ENCODE results near the gene RBM19.

RBM19 gene

GRCh38 chr12:113802966-113803758 lies 163.0 kb downstream of the RBM19 start:
- TF ChIP-seq SUZ12 (IDR thresholded peaks at IDR 0.05; ENCODE audit: extremely low read depth, insufficient read depth, insufficient read length) (no peak), ZNF274 (IDR thresholded peaks at IDR 0.05; ENCODE audit: low read depth, low read length) (no peak), YY1 (IDR thresholded peaks at IDR 0.05; ENCODE audit: insufficient read depth, insufficient read length) (no peak)
- H3K9me3 ChIP-seq (ENCODE audit: insufficient read depth, low read length) = no peaks in the 10 kb centered on the region; the same call in 1 of the 2 replicates
- H3K4me1 ChIP-seq (ENCODE audit: insufficient read depth, insufficient read length) = peaks cover 18% of the 10 kb centered on the region
- no peak for DNase-seq (ENCODE audit: low read depth, low spot score)
- no peak overlapping the region for H3K4me3 ChIP-seq (ENCODE audit: insufficient read length, low read depth)
- no peak overlapping the region for H3K9ac ChIP-seq (ENCODE audit: insufficient read length, low read depth)
- H3K27me3 ChIP-seq (ENCODE audit: insufficient read depth, insufficient read length) = peaks cover 14% of the 10 kb centered on the region
- no peaks in the 10 kb centered on the region for H3K36me3 ChIP-seq (ENCODE audit: insufficient read depth, insufficient read length, low read length)

GRCh38 chr12:113802000-113802749 lies 163.9 kb downstream of the RBM19 start:
- H3K27me3 ChIP-seq (ENCODE audit: insufficient read depth, insufficient read length) = peaks cover 14% of the 10 kb centered on the region
- H3K4me1 ChIP-seq (ENCODE audit: insufficient read depth, insufficient read length) = peaks cover 18% of the 10 kb centered on the region
- H3K36me3 ChIP-seq (ENCODE audit: insufficient read depth, insufficient read length, low read length) = no peaks in the 10 kb centered on the region
- TF ChIP-seq ZNF274 (IDR thresholded peaks at IDR 0.05; ENCODE audit: low read depth, low read length) (no peak), SUZ12 (IDR thresholded peaks at IDR 0.05; ENCODE audit: extremely low read depth, insufficient read depth, insufficient read length) (no peak), YY1 (IDR thresholded peaks at IDR 0.05; ENCODE audit: insufficient read depth, insufficient read length) (no peak)
- no peak overlapping the region for H3K4me3 ChIP-seq (ENCODE audit: insufficient read length, low read depth)
- no peak overlapping the region for H3K9ac ChIP-seq (ENCODE audit: insufficient read length, low read depth)
- no peaks in the 10 kb centered on the region; the same call in 1 of the 2 replicates for H3K9me3 ChIP-seq (ENCODE audit: insufficient read depth, low read length)
- DNase-seq (ENCODE audit: low read depth, low spot score) = no peak

GRCh38 chr12:113800201-113800600 lies 165.9 kb downstream of the RBM19 start:
- DNase-seq (ENCODE audit: low read depth, low spot score) = no peak
- TF ChIP-seq YY1 (IDR thresholded peaks at IDR 0.05; ENCODE audit: insufficient read depth, insufficient read length) (no peak), SUZ12 (IDR thresholded peaks at IDR 0.05; ENCODE audit: extremely low read depth, insufficient read depth, insufficient read length) (no peak), ZNF274 (IDR thresholded peaks at IDR 0.05; ENCODE audit: low read depth, low read length) (no peak)
- no peaks in the 10 kb centered on the region for H3K9me3 ChIP-seq (ENCODE audit: insufficient read depth, low read length)
- no peak overlapping the region for H3K4me3 ChIP-seq (ENCODE audit: insufficient read length, low read depth)
- H3K4me1 ChIP-seq (ENCODE audit: insufficient read depth, insufficient read length) = peaks cover 20% of the 10 kb centered on the region
- no peaks in the 10 kb centered on the region for H3K36me3 ChIP-seq (ENCODE audit: insufficient read depth, insufficient read length, low read length)
- peaks cover 7% of the 10 kb centered on the region for H3K27me3 ChIP-seq (ENCODE audit: insufficient read depth, insufficient read length)
- no peak overlapping the region for H3K9ac ChIP-seq (ENCODE audit: insufficient read length, low read depth)

- Histone ChIP-seq H3K36me3 (ENCODE audit: insufficient read depth, insufficient read length, low read length) (no peaks in the 10 kb centered on the region), H3K9me3 (ENCODE audit: insufficient read depth, low read length) (no peaks in the 10 kb centered on the region), H3K4me1 (ENCODE audit: insufficient read depth, insufficient read length) (peaks cover 20% of the 10 kb centered on the region), H3K4me3 (ENCODE audit: insufficient read length, low read depth) (no peak overlapping the region), H3K9ac (ENCODE audit: insufficient read length, low read depth) (no peak overlapping the region), H3K27me3 (ENCODE audit: insufficient read depth, insufficient read length) (peaks cover 9% of the 10 kb centered on the region)
- DNase-seq (ENCODE audit: low read depth, low spot score) = no peak
- TF ChIP-seq ZNF274 (IDR thresholded peaks at IDR 0.05; ENCODE audit: low read depth, low read length) (no peak), SUZ12 (IDR thresholded peaks at IDR 0.05; ENCODE audit: extremely low read depth, insufficient read depth, insufficient read length) (no peak), YY1 (IDR thresholded peaks at IDR 0.05; ENCODE audit: insufficient read depth, insufficient read length) (no peak)
Observed at GRCh38 chr12:113798552-113798951, 167.6 kb downstream of the RBM19 start.

GRCh38 chr12:113797535-113797868 lies 168.6 kb downstream of the RBM19 start:
- TF ChIP-seq SUZ12 (IDR thresholded peaks at IDR 0.05; ENCODE audit: extremely low read depth, insufficient read depth, insufficient read length) (no peak), YY1 (IDR thresholded peaks at IDR 0.05; ENCODE audit: insufficient read depth, insufficient read length) (no peak), ZNF274 (IDR thresholded peaks at IDR 0.05; ENCODE audit: low read depth, low read length) (no peak)
- Histone ChIP-seq H3K36me3 (ENCODE audit: insufficient read depth, insufficient read length, low read length) (no peaks in the 10 kb centered on the region), H3K4me1 (ENCODE audit: insufficient read depth, insufficient read length) (peaks cover 10% of the 10 kb centered on the region), H3K27me3 (ENCODE audit: insufficient read depth, insufficient read length) (peaks cover 9% of the 10 kb centered on the region), H3K9ac (ENCODE audit: insufficient read length, low read depth) (no peak overlapping the region), H3K9me3 (ENCODE audit: insufficient read depth, low read length) (no peaks in the 10 kb centered on the region), H3K4me3 (ENCODE audit: insufficient read length, low read depth) (no peak overlapping the region)
- DNase-seq (ENCODE audit: low read depth, low spot score) = no peak

- peaks cover 10% of the 10 kb centered on the region for H3K4me1 ChIP-seq (ENCODE audit: insufficient read depth, insufficient read length)
- TF ChIP-seq ZNF274 (IDR thresholded peaks at IDR 0.05; ENCODE audit: low read depth, low read length) = no peak
- no peak for DNase-seq (ENCODE audit: low read depth, low spot score)
- H3K36me3 ChIP-seq (ENCODE audit: insufficient read depth, insufficient read length, low read length) = no peaks in the 10 kb centered on the region
- no peak overlapping the region for H3K4me3 ChIP-seq (ENCODE audit: insufficient read length, low read depth)
- H3K9ac ChIP-seq (ENCODE audit: insufficient read length, low read depth) = no peak overlapping the region
- H3K9me3 ChIP-seq (ENCODE audit: insufficient read depth, low read length) = no peaks in the 10 kb centered on the region
- H3K27me3 ChIP-seq (ENCODE audit: insufficient read depth, insufficient read length) = peaks cover 4% of the 10 kb centered on the region
Observed at GRCh38 chr12:113796852-113797534, 169.1 kb downstream of the RBM19 start.

All from NT2/D1 (cell line).